Activated CD4-positive, CD25-positive, alpha-beta regulatory T cell treated with anti-CD3 and anti-CD28 coated beads, Interleukin-2, amount 50 U/mL, for 24 hours (primary cell): ENCODE measurements around the gene PRPF6.
A peak's percentile ranks its signal among the peaks of the same experiment; 100 is the strongest.

Experiments
- ATAC-seq, 2 donors: fragments of 150-1000 bp; cut with Tn5 transposase; one replicate each; pipeline ENCODE4 v1.10.0; 2021; ENCODE audit warnings: mild to moderate bottlenecking in 1 of 2, moderate library complexity in 1 of 2

The PRPF6 gene, protein sequence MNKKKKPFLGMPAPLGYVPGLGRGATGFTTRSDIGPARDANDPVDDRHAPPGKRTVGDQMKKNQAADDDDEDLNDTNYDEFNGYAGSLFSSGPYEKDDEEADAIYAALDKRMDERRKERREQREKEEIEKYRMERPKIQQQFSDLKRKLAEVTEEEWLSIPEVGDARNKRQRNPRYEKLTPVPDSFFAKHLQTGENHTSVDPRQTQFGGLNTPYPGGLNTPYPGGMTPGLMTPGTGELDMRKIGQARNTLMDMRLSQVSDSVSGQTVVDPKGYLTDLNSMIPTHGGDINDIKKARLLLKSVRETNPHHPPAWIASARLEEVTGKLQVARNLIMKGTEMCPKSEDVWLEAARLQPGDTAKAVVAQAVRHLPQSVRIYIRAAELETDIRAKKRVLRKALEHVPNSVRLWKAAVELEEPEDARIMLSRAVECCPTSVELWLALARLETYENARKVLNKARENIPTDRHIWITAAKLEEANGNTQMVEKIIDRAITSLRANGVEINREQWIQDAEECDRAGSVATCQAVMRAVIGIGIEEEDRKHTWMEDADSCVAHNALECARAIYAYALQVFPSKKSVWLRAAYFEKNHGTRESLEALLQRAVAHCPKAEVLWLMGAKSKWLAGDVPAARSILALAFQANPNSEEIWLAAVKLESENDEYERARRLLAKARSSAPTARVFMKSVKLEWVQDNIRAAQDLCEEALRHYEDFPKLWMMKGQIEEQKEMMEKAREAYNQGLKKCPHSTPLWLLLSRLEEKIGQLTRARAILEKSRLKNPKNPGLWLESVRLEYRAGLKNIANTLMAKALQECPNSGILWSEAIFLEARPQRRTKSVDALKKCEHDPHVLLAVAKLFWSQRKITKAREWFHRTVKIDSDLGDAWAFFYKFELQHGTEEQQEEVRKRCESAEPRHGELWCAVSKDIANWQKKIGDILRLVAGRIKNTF

DNA sequence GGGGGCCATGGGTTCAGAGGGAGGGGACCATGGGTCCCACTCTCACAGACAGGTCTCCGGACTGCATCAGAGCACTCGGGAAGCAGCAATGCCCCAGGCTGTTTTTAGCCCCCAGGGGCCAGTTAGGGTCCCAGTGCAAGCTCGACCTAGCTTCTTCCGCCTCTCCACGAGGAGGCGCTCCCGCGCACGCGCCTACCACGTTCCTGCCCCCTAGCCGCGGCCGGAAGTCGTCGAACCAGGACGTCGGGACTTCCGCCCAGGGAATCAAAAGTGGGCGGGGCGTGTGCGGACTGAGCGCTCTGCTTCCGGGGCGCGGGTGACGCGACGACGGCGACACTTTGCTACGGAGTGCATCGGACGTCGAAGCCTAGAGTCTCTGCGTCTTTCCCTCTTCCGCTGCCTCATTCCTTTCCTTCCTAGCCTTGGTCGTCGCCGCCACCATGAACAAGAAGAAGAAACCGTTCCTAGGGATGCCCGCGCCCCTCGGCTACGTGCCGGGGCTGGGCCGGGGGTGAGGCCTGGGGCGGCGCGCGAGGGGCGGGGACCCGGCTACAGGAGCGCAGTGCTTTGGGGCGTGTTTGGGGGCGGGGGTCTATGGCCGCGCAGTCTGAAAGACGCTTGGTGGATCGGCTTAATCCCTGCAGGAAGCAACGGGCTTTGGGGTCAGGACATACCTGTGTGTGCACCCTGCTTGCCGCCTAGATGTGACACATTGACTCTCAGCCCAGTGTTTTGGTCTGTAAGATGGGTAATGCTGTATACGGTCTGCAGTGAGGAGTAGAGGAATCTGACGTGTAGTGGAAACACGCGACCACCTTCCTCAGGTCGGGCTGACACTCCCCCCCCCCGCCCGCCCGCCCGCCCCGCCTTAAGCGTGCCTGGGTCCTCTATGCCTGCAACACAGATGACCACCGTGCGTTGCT is at the start of gene PRPF6:
PRPF6 (plus strand) TSS at position 327 of the 923 bp plus-strand sequence; CDS start at position 441, 114 bp downstream.
- peak; percentile 65 to 68 for ATAC-seq

DNA sequence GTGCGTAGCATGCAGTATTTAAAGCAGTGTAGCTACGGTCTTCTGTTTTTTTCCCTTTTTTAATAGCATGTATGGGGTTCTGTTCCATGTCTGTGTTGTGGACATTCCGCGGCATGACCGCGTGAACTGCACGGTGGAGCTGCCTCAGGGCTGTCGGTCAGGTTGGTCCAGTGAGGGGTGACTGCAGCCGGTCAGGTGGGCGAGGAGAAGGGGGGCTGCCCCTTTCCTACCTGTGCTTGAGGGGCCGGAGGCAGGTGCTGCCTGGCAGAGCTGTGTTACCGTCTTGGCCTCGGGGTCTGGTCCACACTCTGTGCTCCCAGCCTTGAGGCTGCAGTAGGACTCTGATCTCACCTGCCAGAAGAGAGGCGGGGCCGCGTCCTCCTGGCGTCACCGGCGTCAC is 49.2 kb upstream of the PRPF6 start:
- no peak for ATAC-seq

DNA sequence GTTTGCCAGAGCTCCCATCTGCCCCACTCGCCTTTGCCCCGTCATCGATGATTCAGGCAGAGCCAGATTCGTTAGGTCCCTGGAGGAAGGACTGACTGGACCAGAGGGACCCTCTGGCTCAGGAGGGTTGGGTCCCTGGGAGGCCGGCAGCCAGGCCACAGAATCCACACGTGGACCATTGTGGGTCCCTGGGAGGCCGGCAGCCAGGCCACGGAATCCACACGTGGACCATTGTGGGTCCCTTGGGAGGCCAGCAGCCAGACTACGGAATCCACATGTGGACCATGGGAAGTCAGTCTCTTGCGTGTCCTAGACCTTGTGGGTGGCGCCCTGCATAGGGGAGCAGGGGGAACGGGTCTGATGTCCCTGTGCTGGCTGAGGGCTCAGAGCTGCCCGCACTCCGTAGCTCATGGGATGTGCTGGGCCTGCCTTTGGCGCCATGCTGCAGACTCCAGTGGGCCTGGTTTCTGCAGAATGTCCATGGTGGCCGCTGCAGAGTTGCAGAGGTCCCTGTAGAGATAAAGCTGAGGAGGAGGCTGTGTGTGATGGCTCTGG is 48.2 kb upstream of the PRPF6 start:
- ATAC-seq = no peak

DNA sequence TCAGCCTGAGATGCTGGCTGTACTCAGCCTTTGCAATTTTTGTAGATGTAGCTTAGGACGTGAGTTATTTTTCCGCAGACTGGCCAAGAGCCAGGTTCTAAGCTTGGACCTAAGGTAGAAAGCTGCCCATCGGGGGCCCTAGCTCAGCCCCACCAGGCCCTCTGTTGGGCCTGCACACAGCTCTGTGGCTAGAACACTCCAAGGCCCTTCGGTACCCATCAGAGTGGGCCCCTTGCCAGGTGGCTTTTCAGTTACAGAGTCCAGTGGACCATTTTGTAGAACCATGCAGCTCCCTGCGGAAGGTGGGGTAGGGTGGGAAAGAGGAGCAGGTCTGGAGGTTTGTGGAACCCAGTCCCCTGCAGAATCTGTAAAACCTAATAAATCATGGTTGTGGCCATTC is 47.3 kb upstream of the PRPF6 start:
- ATAC-seq = no peak

DNA sequence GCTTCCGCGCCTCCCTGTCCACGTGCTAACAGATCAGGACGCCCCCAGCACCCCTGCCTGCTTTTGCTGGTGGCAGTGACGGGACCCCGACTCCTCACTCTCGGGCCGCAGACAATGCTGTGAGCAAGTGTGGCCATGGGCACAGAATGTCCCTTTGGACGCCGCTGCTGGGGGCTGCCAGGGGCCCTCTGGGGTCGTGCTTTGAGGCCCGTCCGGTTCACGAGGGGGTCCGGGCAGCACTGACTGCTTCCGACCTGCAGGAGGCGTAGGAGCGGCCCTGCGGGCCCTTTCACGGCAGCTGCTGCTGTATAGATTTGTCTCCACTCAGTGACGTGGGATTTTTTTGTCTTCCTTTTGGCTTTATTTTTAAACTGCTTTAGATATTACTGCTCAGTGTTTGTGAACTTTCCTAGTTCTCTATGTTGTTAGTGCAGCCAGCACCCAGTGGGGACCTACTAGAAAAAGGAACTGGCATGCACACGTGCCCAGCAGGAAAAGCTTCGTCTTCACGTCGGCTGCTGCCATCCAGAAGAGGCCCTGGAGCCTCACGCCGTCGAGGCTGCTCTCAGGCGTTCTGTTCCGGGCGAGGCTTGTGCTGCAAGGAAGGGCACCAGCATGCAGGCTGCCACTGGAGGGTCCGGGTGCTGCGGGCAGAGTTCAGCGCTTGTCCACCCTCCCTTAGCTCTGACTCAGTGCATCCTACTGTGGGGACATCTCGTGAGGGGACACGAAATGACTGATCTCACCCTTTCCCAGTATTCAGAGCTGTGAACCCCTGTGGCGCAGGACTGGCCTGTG is 46.5 kb upstream of the PRPF6 start:
- no peak for ATAC-seq

DNA sequence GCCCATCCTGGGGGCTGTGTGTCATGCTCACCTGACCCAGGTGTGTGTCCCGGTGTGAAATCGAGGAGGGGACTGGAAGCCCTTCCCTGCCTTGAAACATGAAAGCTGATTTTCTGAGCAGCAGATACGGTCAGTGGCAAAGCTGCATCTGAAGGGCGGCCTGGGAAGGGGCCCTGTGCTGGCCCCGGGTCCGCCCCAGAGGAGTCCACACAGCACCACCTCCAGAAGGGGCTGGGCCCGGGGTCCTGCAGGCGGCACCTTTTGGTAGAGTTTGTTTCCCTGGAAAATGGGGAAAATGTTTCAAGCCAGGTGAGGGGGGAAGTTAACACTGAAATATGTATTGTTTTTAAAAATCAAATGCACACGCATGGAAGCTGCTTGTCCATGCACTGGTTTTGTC is 45.5 kb upstream of the PRPF6 start:
- no peak for ATAC-seq

DNA sequence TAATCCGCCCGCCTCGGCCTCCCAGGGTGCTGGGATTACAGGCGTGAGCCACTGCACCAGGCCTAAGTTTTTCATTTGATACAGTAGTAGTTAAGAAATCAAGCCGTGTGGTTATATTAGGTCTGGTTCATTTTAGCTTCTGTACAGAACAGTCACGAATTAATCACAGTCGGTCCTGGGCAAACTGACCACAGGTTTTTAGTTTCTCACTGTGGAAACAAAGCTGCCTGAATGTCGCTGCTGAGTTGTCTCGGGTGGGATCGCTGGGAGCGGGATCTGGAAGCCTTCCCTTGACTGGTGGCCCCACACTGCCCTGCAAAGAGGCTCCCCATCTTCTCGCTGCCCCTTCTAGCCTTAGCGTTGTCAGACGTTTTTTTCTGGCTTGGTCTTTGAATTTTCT is 43.3 kb upstream of the PRPF6 start:
- ATAC-seq = no peak

DNA sequence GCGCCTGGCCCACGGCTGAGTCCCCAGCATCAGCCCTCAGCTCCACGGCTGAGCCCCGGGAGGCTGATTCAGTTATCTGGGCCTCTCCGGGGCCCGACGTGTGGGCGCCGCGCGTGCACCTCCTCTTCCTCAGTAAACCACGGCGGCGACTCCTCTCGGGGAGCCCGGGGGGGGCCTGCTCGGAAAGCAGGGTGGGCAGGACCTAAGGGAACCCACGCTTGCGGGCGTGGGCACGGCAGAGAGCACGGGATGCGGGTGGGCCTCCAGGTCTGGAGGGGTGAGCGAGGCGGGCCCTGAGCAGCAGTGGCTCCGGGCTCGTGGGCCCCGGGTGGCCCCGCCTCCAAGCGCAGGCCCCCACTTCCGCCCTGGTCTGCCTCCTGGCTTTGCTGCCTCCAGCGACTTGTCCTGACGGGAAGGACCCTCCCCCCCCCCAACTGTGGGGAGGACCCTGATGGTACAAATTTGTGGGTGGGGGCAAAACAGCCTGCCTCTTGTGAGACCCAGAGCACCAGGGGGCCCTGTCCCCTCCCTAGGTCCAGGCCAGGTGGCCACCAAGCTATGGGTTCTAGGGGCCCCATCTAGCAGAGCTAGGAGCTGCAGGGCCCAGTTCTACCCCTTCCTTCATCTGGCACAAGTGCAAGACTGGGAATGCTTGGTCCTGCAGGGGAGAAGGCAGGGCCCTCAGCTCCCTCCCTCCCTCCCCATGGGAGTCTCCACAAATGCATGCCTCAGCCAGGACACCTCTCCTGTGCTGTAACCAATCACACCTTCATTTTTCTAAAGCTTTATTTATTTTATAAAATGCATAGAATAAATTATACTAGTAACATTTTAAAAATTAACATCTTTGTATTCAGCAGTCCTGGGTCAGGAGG is 41.6 kb upstream of the PRPF6 start:
- ATAC-seq = no peak

DNA sequence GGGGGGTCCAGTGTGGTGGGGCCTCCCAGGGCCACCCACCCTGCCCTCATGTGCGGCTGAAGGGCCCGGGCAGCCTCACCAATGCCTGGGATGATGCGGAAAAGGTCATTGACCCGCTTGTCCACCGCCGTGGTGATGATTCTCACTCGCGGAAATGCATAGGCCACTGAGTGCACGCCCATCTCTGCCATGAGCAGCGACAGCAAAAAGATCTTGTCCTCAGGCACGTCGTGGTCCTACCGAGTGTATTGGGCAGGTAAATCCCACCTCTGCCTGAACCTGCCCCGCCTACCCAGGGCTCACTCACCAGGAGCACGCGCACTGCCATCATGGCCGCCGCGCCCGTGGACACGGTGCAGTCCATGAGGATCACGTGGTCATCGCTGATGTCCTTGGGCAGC is 40.9 kb upstream of the PRPF6 start:
- ATAC-seq = no peak

DNA sequence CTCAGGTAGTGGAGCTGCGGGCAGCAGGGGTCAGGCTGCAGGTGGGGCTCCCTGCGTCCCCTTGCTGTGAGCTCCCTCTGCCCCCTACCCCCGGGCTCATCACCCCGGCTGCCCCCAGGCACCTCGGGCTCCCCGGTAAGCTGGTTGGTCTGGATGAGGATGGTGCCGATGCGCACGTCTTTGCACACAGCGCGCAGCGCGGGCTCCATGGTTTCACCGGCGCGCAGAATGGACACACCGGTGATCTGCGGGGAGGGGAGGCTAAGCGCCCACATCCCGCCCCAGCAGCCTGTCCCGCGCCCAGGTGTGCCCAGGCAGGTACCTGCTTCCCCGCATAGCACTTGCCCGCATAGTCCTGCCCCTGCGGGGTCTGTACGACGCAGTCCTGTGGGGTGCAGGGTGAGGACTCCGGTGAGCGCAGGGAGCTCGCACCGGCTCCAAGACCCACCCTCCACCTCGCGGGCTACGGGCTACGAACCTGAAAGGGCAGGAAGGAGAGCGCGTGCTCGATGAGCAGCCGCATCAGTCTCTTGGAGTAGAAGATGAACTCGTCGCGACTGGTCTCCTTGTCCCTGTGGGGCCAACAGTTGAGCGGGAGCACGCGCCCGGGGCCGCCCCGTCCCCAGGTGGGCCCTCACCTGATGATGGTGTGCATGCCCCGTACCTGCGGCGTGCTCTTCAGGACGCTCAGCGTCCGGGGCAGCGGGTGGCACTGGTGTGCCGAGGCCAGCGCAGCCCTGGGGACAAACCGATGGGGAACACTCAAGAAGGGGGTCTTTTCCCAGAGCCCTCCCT is 40.3 kb upstream of the PRPF6 start:
- no peak for ATAC-seq

DNA sequence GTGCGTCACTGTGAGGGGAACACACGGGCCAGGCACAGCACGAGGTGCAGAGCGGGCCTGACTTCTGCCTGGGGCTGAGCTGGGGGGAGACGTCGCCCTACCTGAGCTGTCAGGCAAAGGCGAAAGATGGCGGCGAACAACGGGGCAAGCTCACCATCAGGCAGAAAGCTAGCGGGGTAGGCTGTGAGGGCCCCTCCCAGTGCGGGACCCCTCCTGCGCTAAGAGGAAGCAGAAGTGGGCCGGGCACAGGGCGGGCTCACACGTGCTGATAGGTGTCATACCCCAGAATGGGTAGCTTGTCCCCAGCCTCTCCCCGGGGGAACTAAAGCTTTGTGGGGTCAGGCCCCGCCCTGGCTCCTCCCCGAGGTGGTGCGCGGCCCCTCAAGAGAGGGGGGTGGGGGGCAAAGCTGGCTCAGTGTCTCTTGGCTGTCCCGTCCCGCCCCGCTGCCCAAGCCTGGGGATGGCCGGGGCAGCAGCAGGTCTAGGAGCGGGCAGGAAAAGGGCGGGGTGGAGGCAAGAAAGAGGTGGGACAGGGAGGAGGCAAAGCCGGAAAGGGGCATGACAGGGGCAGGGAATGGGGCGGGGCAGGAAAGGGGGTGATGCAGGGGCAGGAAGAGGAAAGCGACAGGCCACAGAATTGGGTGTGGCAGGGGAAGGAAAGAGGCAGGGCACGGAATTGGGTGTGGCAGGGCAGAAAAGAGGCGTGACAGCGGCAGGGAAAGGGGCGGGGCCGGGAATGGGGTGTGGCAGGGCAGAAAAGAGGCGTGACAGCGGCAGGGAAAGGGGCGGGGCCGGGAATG is 39.5 kb upstream of the PRPF6 start:
- ATAC-seq = peak; percentile 55 to 61

DNA sequence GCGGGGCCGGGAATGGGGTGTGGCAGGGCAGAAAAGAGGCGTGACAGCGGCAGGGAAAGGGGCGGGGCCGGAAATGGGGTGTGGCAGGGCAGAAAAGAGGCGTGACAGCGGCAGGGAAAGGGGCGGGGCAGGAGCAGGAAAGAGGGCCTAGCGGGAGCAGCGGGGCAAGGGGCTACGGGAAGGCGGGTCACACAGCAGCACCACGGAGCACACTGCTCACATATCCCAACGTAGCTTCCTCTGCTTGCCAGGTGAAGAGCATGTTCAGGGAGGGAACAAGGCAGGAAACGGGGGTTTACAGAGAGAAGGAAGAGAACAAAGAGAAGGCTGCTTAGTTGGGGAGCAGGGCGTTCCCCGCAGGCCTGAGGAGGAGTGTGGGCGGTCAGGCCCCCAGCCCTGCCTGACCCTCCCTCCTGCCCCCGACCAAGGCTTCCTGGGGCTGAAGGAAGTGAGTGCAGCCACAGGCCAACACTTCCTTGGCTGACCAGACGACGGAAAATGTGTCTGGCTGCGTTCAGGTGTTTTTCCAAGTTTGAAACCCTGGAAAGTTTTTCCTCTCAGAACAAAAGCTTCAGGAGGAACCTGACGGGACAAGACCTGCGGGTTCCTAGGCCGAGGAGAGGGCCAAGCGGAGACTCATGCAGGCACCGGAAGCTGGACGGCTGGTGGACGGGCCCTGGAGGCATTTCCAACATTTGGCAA is 38.5 kb upstream of the PRPF6 start:
- ATAC-seq = no peak

DNA sequence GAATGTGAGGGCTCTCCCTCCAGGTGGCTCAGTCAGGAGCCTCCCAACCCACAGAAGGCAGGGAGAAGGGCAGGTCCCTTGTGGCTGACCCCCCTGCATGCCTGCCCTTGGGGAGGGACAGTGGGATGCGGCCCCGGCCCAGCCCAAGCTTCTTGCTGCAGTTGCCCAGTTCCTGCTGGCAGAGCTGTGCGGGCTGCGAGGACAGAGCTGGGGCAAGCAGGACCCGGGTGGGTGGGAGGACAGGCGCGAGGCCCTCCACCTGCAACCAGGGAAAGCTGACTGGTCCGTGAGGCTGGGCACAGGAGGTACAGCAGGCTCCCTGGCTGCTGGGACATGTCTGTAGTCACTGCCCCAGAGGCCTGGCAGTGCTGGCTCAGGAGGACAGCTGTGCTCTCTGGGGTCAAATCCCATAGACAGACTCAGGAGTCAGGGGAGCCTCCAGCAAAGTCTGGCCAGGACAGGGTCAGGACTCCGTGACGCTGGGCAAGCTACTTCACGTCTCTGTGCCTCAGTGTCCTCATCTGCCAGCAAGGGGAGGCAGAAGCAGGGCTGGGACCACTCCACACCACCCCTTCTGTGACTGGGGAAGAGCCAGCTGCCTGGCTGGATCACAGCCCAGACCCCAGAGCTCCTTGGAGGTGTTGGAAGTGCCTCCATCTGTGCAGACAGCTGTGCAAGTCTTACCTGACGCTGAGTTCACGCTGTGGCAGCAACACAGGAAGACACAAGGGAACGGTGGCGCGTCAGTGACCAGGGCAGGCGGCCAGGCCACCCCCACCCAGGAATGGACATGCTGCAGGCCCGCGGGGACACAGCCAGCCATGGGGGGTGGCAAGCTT is 37.7 kb upstream of the PRPF6 start:
- ATAC-seq = no peak

DNA sequence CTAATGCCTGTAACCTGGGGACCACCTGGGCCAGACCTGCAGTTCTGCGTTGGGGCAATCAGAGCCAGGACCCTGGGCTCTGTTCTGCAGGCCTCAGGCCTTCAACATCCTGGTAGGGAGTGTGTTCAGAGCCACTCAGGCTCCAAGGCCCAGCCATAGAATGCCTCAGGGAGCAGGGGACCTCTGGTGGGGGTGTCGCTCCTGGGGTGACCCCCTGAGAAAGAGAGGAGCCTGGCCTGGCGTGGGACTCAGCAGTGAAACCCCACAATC is 37.2 kb upstream of the PRPF6 start:
- ATAC-seq = no peak

DNA sequence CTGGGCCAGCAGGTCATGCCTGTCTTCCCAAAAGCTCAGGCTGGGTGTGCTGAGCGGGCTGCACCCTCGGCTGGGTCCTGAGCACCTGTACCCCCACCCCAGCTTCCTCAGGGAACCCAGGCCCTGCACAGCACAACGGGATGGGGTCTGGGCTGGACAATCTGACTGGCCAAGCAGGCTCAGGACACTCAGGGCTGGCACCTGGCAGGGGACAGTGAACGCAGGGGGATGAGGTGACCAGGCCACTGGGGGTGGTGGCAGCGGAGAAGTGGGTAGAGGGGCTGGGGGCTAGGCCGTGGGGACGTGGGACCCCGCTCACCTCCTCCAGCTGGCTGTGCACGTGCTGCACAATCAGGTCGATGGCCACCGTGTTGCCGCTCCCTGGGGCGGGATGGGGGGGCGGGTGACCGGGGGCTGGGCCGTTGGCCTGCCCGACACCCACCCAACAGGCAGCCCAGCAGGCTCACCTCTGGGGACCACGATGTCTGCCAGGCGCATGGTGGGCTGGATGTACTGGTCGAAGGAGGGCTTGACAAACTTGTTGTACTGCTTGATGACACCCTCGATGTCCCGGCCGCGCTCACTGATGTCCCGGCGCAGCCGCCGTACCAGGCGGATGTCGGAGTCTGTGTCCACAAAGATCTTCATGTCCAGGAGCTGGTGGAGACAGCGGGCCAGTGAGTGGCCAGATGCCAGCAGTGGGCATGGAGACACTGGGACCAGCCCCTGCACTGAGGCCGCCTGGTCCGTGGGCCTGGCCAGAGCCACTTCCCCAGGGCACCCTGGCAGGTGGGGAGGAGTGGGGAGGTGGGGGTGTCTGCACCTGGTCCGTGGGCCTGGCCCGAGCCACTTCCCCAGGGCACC is 36.6 kb upstream of the PRPF6 start:
- ATAC-seq = no peak

DNA sequence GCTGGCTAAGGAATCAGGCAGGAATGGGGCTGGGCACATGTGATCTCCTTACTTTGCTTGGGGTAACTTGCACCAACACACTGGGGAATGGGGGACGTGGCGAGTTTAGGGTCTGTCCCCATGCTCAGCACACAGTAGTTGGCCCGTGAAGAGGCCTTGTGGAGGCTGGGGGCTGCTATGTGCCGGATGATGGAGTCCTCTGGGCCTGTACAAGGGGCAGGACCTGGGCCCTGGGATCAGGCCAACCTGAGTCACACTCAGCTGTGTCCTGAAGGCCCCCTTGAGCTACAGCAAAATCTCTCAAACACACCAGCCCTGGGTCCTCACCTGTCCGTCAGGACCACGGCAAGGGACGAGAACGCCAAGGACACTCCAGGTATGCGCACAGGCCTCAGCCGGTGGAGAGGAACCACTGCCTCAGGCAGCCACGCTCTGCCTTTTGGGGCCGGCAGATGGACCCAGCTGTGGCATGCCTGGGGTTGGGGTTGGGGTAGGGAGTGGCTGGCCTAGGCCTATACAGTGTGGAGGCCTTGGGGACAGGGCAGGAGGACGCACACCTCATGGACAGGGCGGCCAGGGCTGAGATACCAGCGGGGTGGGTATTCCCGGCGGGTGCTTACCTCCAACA is 35.8 kb upstream of the PRPF6 start:
- no peak for ATAC-seq
